Measurements from ENCODE around the gene HOXA6. TPM values are rescaled to one million over a fixed set of nuclear protein-coding genes. Genes with fewer than 3 reads are reported as not detected.
A peak's percentile ranks its signal among the peaks of the same experiment; 100 is the strongest.

Gene HOXA6
- total RNA-seq, 1 donor from 2014 or later = not detected

- Histone ChIP-seq H4K20me1 (ENCODE audit: low read depth) (peaks cover 95% of the 10 kb centered on the region), H3K4me2 (no peak overlapping the region), H3K9ac (no peak overlapping the region), H2AFZ (replicated peaks) (no peak overlapping the region), H3K27ac (no peak overlapping the region), H3K27me3 (peaks cover 100% of the 10 kb centered on the region), H3K4me3 (no peak overlapping the region), H3K4me1 (no peaks in the 10 kb centered on the region), H3K79me2 (ENCODE audit: low read depth) (no peaks in the 10 kb centered on the region), H3K36me3 (no peaks in the 10 kb centered on the region), H3K9me3 (ENCODE audit: low read depth) (no peaks in the 10 kb centered on the region), H3F3A (ENCODE audit: low read depth) (peaks cover 13% of the 10 kb centered on the region)
- H3K36me3 Mint-ChIP-seq = no peaks in the 10 kb centered on the region
- no peaks in the 10 kb centered on the region for H3K4me1 Mint-ChIP-seq
- peaks cover 3% of the 10 kb centered on the region for H3K9me3 Mint-ChIP-seq
- H3K27ac Mint-ChIP-seq = no peak overlapping the region
- TF ChIP-seq CTCF (IDR thresholded peaks at IDR 0.05) (no peak), EZH2 (IDR thresholded peaks at IDR 0.05) (peak; percentile 99), EZH2phosphoT487 (IDR thresholded peaks at IDR 0.05) (peak; percentile 98)
- DNase-seq (ENCODE audit: low spot score) = peak; percentile 68
- peaks cover 90% of the 10 kb centered on the region for H3K27me3 Mint-ChIP-seq (ENCODE audit: insufficient read depth, low read depth)
- no peak overlapping the region for H3K4me3 Mint-ChIP-seq
Measured at GRCh38 chr7:27112955-27113949, 34.3 kb downstream of the HOXA6 start.

- Histone ChIP-seq H3K36me3 (no peaks in the 10 kb centered on the region), H3F3A (ENCODE audit: low read depth) (peaks cover 13% of the 10 kb centered on the region), H3K4me2 (no peak overlapping the region), H3K9me3 (ENCODE audit: low read depth) (no peaks in the 10 kb centered on the region), H3K79me2 (ENCODE audit: low read depth) (no peaks in the 10 kb centered on the region), H3K27me3 (peaks cover 100% of the 10 kb centered on the region), H3K4me1 (no peaks in the 10 kb centered on the region), H3K4me3 (no peak overlapping the region), H4K20me1 (ENCODE audit: low read depth) (peaks cover 95% of the 10 kb centered on the region), H2AFZ (replicated peaks) (no peak overlapping the region), H3K9ac (no peak overlapping the region), H3K27ac (no peak overlapping the region)
- no peak overlapping the region for H3K27ac Mint-ChIP-seq
- no peaks in the 10 kb centered on the region for H3K36me3 Mint-ChIP-seq
- peaks cover 3% of the 10 kb centered on the region for H3K9me3 Mint-ChIP-seq
- no peak for DNase-seq (ENCODE audit: low spot score)
- H3K4me1 Mint-ChIP-seq = no peaks in the 10 kb centered on the region
- H3K27me3 Mint-ChIP-seq (ENCODE audit: insufficient read depth, low read depth) = peaks cover 88% of the 10 kb centered on the region
- no peak overlapping the region for H3K4me3 Mint-ChIP-seq
- no peak for TF ChIP-seq EZH2phosphoT487 (IDR thresholded peaks at IDR 0.05)
- no peak for TF ChIP-seq EZH2 (IDR thresholded peaks at IDR 0.05)
- TF ChIP-seq CTCF (IDR thresholded peaks at IDR 0.05) = no peak
Measured at GRCh38 chr7:27112361-27112760, 35.2 kb downstream of the HOXA6 start.

GRCh38 chr7:27111751-27112277 lies 35.8 kb downstream of the HOXA6 start:
- Mint-ChIP-seq H3K9me3 (peaks cover 3% of the 10 kb centered on the region), H3K36me3 (no peaks in the 10 kb centered on the region), H3K4me3 (no peak overlapping the region), H3K4me1 (no peaks in the 10 kb centered on the region), H3K27ac (no peak overlapping the region), H3K27me3 (ENCODE audit: insufficient read depth, low read depth) (peaks cover 88% of the 10 kb centered on the region)
- no peaks in the 10 kb centered on the region for H3K36me3 ChIP-seq
- peaks cover 100% of the 10 kb centered on the region for H3K27me3 ChIP-seq
- no peak overlapping the region for H3K4me3 ChIP-seq
- H3K4me1 ChIP-seq = no peaks in the 10 kb centered on the region
- DNase-seq (ENCODE audit: low spot score) = no peak
- H3F3A ChIP-seq (ENCODE audit: low read depth) = peaks cover 13% of the 10 kb centered on the region
- no peak overlapping the region for H3K27ac ChIP-seq
- no peaks in the 10 kb centered on the region for H3K79me2 ChIP-seq (ENCODE audit: low read depth)
- no peak overlapping the region for H3K4me2 ChIP-seq
- H3K9ac ChIP-seq = no peak overlapping the region
- H4K20me1 ChIP-seq (ENCODE audit: low read depth) = peaks cover 95% of the 10 kb centered on the region
- H2AFZ ChIP-seq (replicated peaks) = no peak overlapping the region
- H3K9me3 ChIP-seq (ENCODE audit: low read depth) = no peaks in the 10 kb centered on the region
- TF ChIP-seq EZH2phosphoT487 (IDR thresholded peaks at IDR 0.05) = no peak
- TF ChIP-seq CTCF (IDR thresholded peaks at IDR 0.05) = no peak
- no peak for TF ChIP-seq EZH2 (IDR thresholded peaks at IDR 0.05)

All from neural progenitor cell (in vitro differentiated cells).